K562 (cell line): ENCODE results near the gene PYGM. TPM values are rescaled to one million over a fixed set of nuclear protein-coding genes. Genes with fewer than 3 reads are reported as not detected.

Experiments
- ARHGAP35 ChIP-seq: fragments of 450-650 bp; IDR thresholded peaks from 2 replicates; pipeline ENCODE4 v1.6.1; 2018; ENCODE audit not compliant: partially characterized antibody
- ATF2 ChIP-seq: sonication (generic); formaldehyde crosslinking; IDR thresholded peaks from 2 replicates; pipeline ENCODE4 v1.8.1; 2022; ENCODE audit warnings: missing genetic modification reagents
- CBX5 ChIP-seq: IDR thresholded peaks from 2 replicates; pipeline ENCODE4 v1.6.1; 2014; ENCODE audit warnings: low read depth, borderline replicate concordance
- HDAC3 ChIP-seq: fragments of 450-650 bp; IDR thresholded peaks from 2 replicates; pipeline ENCODE4 v1.6.1; 2018; ENCODE audit warnings: borderline replicate concordance, mild to moderate bottlenecking, moderate library complexity; ENCODE audit not compliant: partially characterized antibody
- ILK ChIP-seq: fragments of 450-650 bp; IDR thresholded peaks from 2 replicates; pipeline ENCODE4 v1.6.1; 2016; ENCODE audit warnings: missing genetic modification characterization, low read depth, mild to moderate bottlenecking, missing compliant biosample characterization, moderate library complexity, borderline replicate concordance
- KAT8 ChIP-seq: fragments of 450-650 bp; IDR thresholded peaks from 2 replicates; pipeline ENCODE4 v1.6.1; 2016; ENCODE audit warnings: low read depth, mild to moderate bottlenecking
- LCOR ChIP-seq: sonication (generic); formaldehyde crosslinking; IDR thresholded peaks from 2 replicates; pipeline ENCODE4 v1.8.0; 2022; ENCODE audit warnings: mild to moderate bottlenecking, missing genetic modification reagents
- MTF1 ChIP-seq: fragments of 250-450 bp; sonication (Bioruptor Pico); IDR thresholded peaks from 2 replicates; pipeline ENCODE4 v1.9.0; 2021; ENCODE audit warnings: moderate library complexity, mild to moderate bottlenecking, inconsistent platforms, borderline replicate concordance
- NONO ChIP-seq, 2 experiments: fragments of 200-400 bp in 1 of 2; fragments of 450-650 bp in 1 of 2; formaldehyde crosslinking in 1 of 2; IDR thresholded peaks; 2 replicates each; pipeline ENCODE4 v1.6.1; 2017; ENCODE audit warnings: low read depth in 2 of 2, mild to moderate bottlenecking in 2 of 2, moderate library complexity in 2 of 2, low read length in 1 of 2
- NR2C1 ChIP-seq, 2 experiments: fragments of 450-650 bp; IDR thresholded peaks; 2 replicates each; pipeline ENCODE4 v1.6.1; 2017; ENCODE audit warnings: mild to moderate bottlenecking in 2 of 2, antibody characterized with exemption in 1 of 2, inconsistent platforms in 1 of 2, missing compliant biosample characterization in 1 of 2, missing genetic modification characterization in 1 of 2
- PHF8 ChIP-seq: fragments of 200-600 bp; sonication (generic); IDR thresholded peaks from 2 replicates; pipeline ENCODE4 v1.6.1; 2012; ENCODE audit warnings: mixed run types, mild to moderate bottlenecking, inconsistent platforms, low read length, moderate library complexity, borderline replicate concordance
- POLR3G ChIP-seq: IDR thresholded peaks from 2 replicates; pipeline ENCODE4 v1.6.1; 2011; ENCODE audit not compliant: insufficient read length, insufficient replicate concordance; ENCODE audit errors: extremely low read depth
- RAD51 ChIP-seq: fragments of 450-650 bp; IDR thresholded peaks from 2 replicates; pipeline ENCODE4 v1.7.1; 2016; ENCODE audit warnings: low read depth, mild to moderate bottlenecking, borderline replicate concordance
- RBFOX2 ChIP-seq: fragments of 200-400 bp; formaldehyde crosslinking; IDR thresholded peaks from 2 replicates; pipeline ENCODE4 v1.6.1; 2017; ENCODE audit warnings: low read depth, mild to moderate bottlenecking, low read length, moderate library complexity
- RFX5 ChIP-seq: IDR thresholded peaks from 2 replicates; pipeline ENCODE4 v1.6.1; 2011; ENCODE audit warnings: low read depth, mild to moderate bottlenecking, improper control_type of control experiment, low read length
- U2AF2 ChIP-seq: fragments of 200-400 bp; formaldehyde crosslinking; optimal IDR thresholded peaks from 2 replicates; pipeline ENCODE3; 2017; ENCODE audit warnings: low read depth, mild to moderate bottlenecking, low read length
- XRCC3 ChIP-seq: fragments of 450-650 bp; IDR thresholded peaks from 2 replicates; pipeline ENCODE4 v1.6.1; 2017; ENCODE audit warnings: mild to moderate bottlenecking, moderate library complexity
- ZNF197 ChIP-seq: fragments of 200-800 bp; sonication (Bioruptor generic); IDR thresholded peaks from 2 replicates; pipeline ENCODE4 v1.6.1; 2016; ENCODE audit warnings: low read depth, missing genetic modification characterization, missing compliant biosample characterization
- ZNF384 ChIP-seq: IDR thresholded peaks from 2 replicates; pipeline ENCODE4 v1.6.1; 2012; ENCODE audit warnings: low read depth, low read length, improper control_type of control experiment
- ZNF583 ChIP-seq: fragments of 250-450 bp; sonication (Bioruptor Pico); IDR thresholded peaks from 2 replicates; pipeline ENCODE4 v1.4.0; 2020
- polyA plus RNA-seq, 8 experiments: library from polyadenylated mRNA; depleted of rRNA in 4 of 8; stranded (reverse) in 5 of 8; unstranded in 3 of 8; fragments of >200 nt; fragmentation: Nextera tagmentation in 2 of 8; fragmentation: Illumina TruSeq in 1 of 8; extraction: Ambion mirVana in 2 of 8; extraction: Trizol in 1 of 8; gene quantifications; 2 replicates each; pipeline versions ENCODE4 v1.2.1 to v1.2.3, GENCODE V29; 2011 to 2014; ENCODE audit warnings: inconsistent platforms in 1 of 8, missing spikeins in 1 of 8
- total RNA-seq, 7 experiments: library from RNA; depleted of rRNA in 6 of 7; stranded (reverse); fragments of >200 nt in 6 of 7; fragmentation: Illumina TruSeq in 2 of 7; extraction: Trizol in 2 of 7; gene quantifications; 2 replicates each; pipeline versions ENCODE4 v1.2.1 to v1.2.3, GENCODE V29; 2011 to 2021; ENCODE audit warnings: low replicate concordance in 1 of 7
- TF ChIP-seq, protein P1 (sequence below), 2 experiments: IDR thresholded peaks; 2 replicates each; pipeline ENCODE4 v1.6.1; 2012; ENCODE audit warnings: improper control_type of control experiment in 2 of 2, low read depth in 2 of 2, low read length in 2 of 2, borderline replicate concordance in 1 of 2

PYGM gene
- total and polyA plus RNA-seq, 9 of the 15 experiments (the other 6 are each of a cell fraction or from before 2014, with no cell fraction given), result 0.07 to 1.5 (median 0.68) TPM

DNA sequence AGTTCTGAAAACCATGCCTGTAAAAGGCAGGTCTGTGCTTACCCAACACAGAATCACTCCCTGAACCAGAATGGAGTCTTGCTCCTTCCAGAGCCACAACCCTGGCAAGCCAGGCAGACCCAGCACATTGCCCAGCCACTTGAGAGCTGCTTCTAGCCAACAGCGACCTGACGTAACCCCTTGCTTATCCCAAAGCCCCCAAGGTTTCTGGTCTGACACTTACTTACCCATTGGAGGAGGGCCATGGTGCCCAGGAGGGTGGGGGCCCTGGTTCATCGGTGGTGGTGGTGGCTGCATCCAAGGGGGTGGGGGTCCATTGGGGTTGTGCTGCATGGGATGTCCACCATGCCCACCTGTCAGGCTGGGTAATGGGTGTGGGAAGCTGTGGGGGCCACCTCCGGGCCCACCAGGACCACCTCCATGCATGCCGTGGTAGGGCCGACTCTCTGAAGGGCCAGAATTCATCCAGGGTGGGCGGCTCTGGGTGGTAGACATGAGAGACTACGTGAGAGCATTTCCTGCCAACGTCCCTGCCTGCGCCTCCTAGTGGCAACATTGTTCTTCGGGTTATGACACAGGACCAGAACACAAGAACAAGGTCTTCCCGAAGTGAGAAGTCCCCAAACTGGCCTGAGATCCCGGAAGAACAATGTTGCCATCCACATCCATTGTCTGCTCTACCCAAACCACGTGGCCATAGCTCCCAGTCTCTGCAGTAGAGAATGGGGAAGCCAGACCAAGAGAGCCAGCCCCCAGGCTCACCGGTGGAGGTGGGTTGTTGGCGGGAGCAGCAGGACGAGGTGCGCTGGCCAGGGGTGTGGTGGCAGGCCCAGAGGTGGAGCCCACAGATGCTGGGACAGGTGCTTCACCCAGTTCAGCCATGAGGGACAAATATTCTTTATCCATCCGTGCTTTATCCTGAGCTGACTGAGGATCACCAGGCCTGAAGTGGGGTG lies 7.8 kb upstream of the PYGM start (continued):
- TF ChIP-seq ATF2, result no peak
- no peak for TF ChIP-seq ARHGAP35
- no peak for TF ChIP-seq NR2C1 (IDR thresholded peaks at IDR 0.05)
- TF ChIP-seq NR2C1 (tag; IDR thresholded peaks at IDR 0.05), result no peak
- no peak for TF ChIP-seq RFX5
- no peak for TF ChIP-seq MTF1 (CRISPR knock-in tag)
- TF ChIP-seq RAD51, result no peak
- TF ChIP-seq XRCC3, result no peak
- no peak for TF ChIP-seq U2AF2
- no peak for TF ChIP-seq POLR3G
- TF ChIP-seq LCOR (CRISPR knock-in tag), result no peak
- TF ChIP-seq ILK, result no peak
- no peak for TF ChIP-seq ZNF384
- no peak for TF ChIP-seq ZNF197
- TF ChIP-seq ZNF583 (CRISPR knock-in tag), result no peak
- no peak for TF ChIP-seq NONO (IDR thresholded peaks at IDR 0.05; ENCODE audit: low read depth in 2 of 2, low read length in 1 of 2)
- no peak for TF ChIP-seq KAT8
- TF ChIP-seq, protein P1, sequence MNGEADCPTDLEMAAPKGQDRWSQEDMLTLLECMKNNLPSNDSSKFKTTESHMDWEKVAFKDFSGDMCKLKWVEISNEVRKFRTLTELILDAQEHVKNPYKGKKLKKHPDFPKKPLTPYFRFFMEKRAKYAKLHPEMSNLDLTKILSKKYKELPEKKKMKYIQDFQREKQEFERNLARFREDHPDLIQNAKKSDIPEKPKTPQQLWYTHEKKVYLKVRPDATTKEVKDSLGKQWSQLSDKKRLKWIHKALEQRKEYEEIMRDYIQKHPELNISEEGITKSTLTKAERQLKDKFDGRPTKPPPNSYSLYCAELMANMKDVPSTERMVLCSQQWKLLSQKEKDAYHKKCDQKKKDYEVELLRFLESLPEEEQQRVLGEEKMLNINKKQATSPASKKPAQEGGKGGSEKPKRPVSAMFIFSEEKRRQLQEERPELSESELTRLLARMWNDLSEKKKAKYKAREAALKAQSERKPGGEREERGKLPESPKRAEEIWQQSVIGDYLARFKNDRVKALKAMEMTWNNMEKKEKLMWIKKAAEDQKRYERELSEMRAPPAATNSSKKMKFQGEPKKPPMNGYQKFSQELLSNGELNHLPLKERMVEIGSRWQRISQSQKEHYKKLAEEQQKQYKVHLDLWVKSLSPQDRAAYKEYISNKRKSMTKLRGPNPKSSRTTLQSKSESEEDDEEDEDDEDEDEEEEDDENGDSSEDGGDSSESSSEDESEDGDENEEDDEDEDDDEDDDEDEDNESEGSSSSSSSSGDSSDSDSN (IDR thresholded peaks at IDR 0.05; ENCODE audit: borderline replicate concordance in 1 of 2, low read depth in 2 of 2, low read length in 2 of 2), result no peak
- TF ChIP-seq PHF8, result no peak
- no peak for TF ChIP-seq HDAC3
- no peak for TF ChIP-seq CBX5
- TF ChIP-seq RBFOX2, result peak; percentile 68
